Measurements from ENCODE around the gene PLCB2.

PLCB2 gene

GRCh38 chr15:40283615-40284300, 24.0 kb downstream of the PLCB2 start:
- no peak for DNase-seq

- DNase-seq, result no peak
These were observed 24.7 kb downstream of the PLCB2 start, which contains the start of gene ANKRD63 for GRCh38 chr15:40282869-40283614. Gene ANKRD63, minus strand, starts transcription at chr15:40283064. Its CDS starts 478 bp downstream, at chr15:40282586.

- peak; percentile 51 for DNase-seq
These were observed 25.4 kb downstream of the PLCB2 start for GRCh38 chr15:40282147-40282868.

GRCh38 chr15:40281801-40282146, 26.0 kb downstream of the PLCB2 start:
- DNase-seq, result no peak

GRCh38 chr15:40281057-40281800, 26.5 kb downstream of the PLCB2 start:
- DNase-seq, result no peak

GRCh38 chr15:40280260-40281056, 27.3 kb downstream of the PLCB2 start:
- no peak for DNase-seq

GRCh38 chr15:40279437-40280141, 28.1 kb downstream of the PLCB2 start:
- DNase-seq, result peak; percentile 55

GRCh38 chr15:40278026-40278425, 29.7 kb downstream of the PLCB2 start:
- DNase-seq, result no peak

- DNase-seq, result no peak
These were observed 30.3 kb downstream of the PLCB2 start for GRCh38 chr15:40277471-40277870.

- no peak for DNase-seq
These were observed 30.8 kb downstream of the PLCB2 start for GRCh38 chr15:40276927-40277326.

- DNase-seq, result no peak
These were observed 31.8 kb downstream of the PLCB2 start for GRCh38 chr15:40275954-40276353.

GRCh38 chr15:40275523-40275922, 32.2 kb downstream of the PLCB2 start:
- no peak for DNase-seq

GRCh38 chr15:40274350-40275274, 33.1 kb downstream of the PLCB2 start:
- DNase-seq, result peak; percentile 76

- DNase-seq, result no peak
These were observed 34.3 kb downstream of the PLCB2 start for GRCh38 chr15:40273428-40273827.

GRCh38 chr15:40272485-40273056, 35.2 kb downstream of the PLCB2 start:
- DNase-seq, result no peak

GRCh38 chr15:40271685-40272484, 35.9 kb downstream of the PLCB2 start:
- DNase-seq, result no peak

- no peak for DNase-seq
These were observed 37.3 kb downstream of the PLCB2 start for GRCh38 chr15:40270246-40270995.

GRCh38 chr15:40269604-40270003, 38.1 kb downstream of the PLCB2 start:
- no peak for DNase-seq

Data from T1000 (cell line).